Smooth muscle cell (in vitro differentiated cells): Measurements from ENCODE around the gene FSD2. TPM values are rescaled to one million over a fixed set of nuclear protein-coding genes. Genes with fewer than 3 reads are reported as not detected.

ENCODE experiments used
- DNase-seq: peaks from one replicate; lab custom pipeline; 2025; ENCODE audit not compliant: unreplicated experiment; lab: John Stamatoyannopoulos, UW
- H2AFZ ChIP-seq: fragments of 200-600 bp; sonication (generic); 2 replicates; pipeline ENCODE4 v1.6.0; 2016; ENCODE audit warnings: antibody characterized with exemption, low read depth, mild to moderate bottlenecking
- H3F3A ChIP-seq: fragments of 200-600 bp; sonication (generic); 2 replicates; pipeline ENCODE4 v1.6.0; 2017; ENCODE audit warnings: antibody characterized with exemption, low read depth
- H3K27ac ChIP-seq: fragments of 200-600 bp; sonication (generic); 2 replicates; pipeline ENCODE4 v1.5.1; 2016; ENCODE audit warnings: low read depth, mild to moderate bottlenecking
- H3K27me3 ChIP-seq: fragments of 200-600 bp; sonication (generic); 2 replicates; pipeline ENCODE4 v1.6.1; 2016; ENCODE audit warnings: low read depth, mild to moderate bottlenecking
- H3K36me3 ChIP-seq: fragments of 200-600 bp; sonication (generic); 2 replicates; pipeline ENCODE4 v1.5.1; 2016; ENCODE audit warnings: low read depth
- H3K4me1 ChIP-seq: fragments of 200-600 bp; sonication (generic); 2 replicates; pipeline ENCODE4 v1.5.1; 2016; ENCODE audit warnings: low read depth
- H3K4me2 ChIP-seq: fragments of 200-600 bp; sonication (generic); 2 replicates; pipeline ENCODE4 v1.6.0; 2016; ENCODE audit warnings: mild to moderate bottlenecking
- H3K4me3 ChIP-seq: fragments of 200-600 bp; sonication (generic); 2 replicates; pipeline ENCODE4 v1.5.1; 2016; ENCODE audit warnings: mild to moderate bottlenecking
- H3K79me2 ChIP-seq: fragments of 200-600 bp; sonication (generic); 2 replicates; pipeline ENCODE4 v1.6.0; 2016; ENCODE audit warnings: low read depth, mild to moderate bottlenecking
- H3K9ac ChIP-seq: fragments of 200-600 bp; sonication (generic); 2 replicates; pipeline ENCODE4 v1.6.0; 2016; ENCODE audit warnings: low read depth
- H3K9me3 ChIP-seq: fragments of 200-600 bp; sonication (generic); replicated peaks from 2 replicates; pipeline ENCODE4 v1.5.1; 2016; ENCODE audit warnings: low read depth
- H4K20me1 ChIP-seq: fragments of 200-600 bp; sonication (generic); 2 replicates; pipeline ENCODE4 v1.6.0; 2016; ENCODE audit warnings: low read depth
- CTCF ChIP-seq: fragments of 200-600 bp; sonication (generic); IDR thresholded peaks from 2 replicates; pipeline ENCODE4 v1.5.1; 2017; ENCODE audit warnings: borderline replicate concordance, mild to moderate bottlenecking, antibody characterized with exemption; ENCODE audit not compliant: insufficient read depth, poor library complexity, severe bottlenecking
- WGBS: methylation state at CpG from one replicate; pipeline ENCODE4 v1.1.7; 2016; ENCODE audit warnings: low lambda C conversion rate; 5-methylcytosine and 5-hydroxymethylcytosine counted together
- polyA plus RNA-seq: library from polyadenylated mRNA; unstranded; fragments of >200 nt; fragmentation: Nextera tagmentation; extraction: Ambion mirVana; gene quantifications from 2 replicates; pipeline ENCODE4 v1.2.1, GENCODE V29; 2016
- total RNA-seq: library from RNA; depleted of rRNA; stranded (reverse); fragments of >200 nt; gene quantifications from 2 replicates; pipeline ENCODE4 v1.2.3, GENCODE V29; 2014

Gene FSD2
- total and polyA plus RNA-seq, 2 experiments from 2014 or later = not detected

DNA sequence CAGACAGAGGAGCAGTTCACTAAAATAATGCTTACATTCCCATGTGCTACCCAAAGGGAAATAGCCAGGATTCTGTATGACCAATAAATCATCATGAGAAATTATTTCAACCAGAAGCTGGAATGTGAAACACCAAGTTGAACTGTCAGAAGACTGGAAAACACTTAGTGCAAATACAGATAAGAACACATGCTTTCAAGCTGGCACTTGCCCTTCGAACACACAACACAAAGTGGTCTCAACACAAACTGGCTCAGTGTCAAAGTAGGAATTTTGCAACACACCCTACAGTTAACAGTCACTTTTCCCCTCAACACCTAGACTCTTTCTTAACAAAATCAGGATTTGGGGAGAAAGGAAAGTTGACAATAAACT is 1.3 kb downstream of the FSD2 start:
- no peak for DNase-seq
- 60% methylated on average over 1 of the region's 1 CpG for WGBS
- H3K79me2 ChIP-seq = no peaks in the 10 kb centered on the region

GRCh38 chr15:82803793-82804574 is 1.9 kb downstream of the FSD2 start:
- no peaks in the 10 kb centered on the region for H3K9me3 ChIP-seq
- no peak for TF ChIP-seq CTCF
- H3K79me2 ChIP-seq = no peaks in the 10 kb centered on the region
- no peak overlapping the region for H3K4me2 ChIP-seq
- H3K36me3 ChIP-seq = no peaks in the 10 kb centered on the region
- H4K20me1 ChIP-seq = no peaks in the 10 kb centered on the region
- H2AFZ ChIP-seq = no peak overlapping the region
- no peaks in the 10 kb centered on the region for H3F3A ChIP-seq
- no peak overlapping the region for H3K27ac ChIP-seq
- no peak for DNase-seq
- 77% methylated on average over 2 of the region's 2 CpGs for WGBS
- no peaks in the 10 kb centered on the region for H3K4me1 ChIP-seq
- no peak overlapping the region for H3K9ac ChIP-seq
- H3K4me3 ChIP-seq = no peak overlapping the region
- H3K27me3 ChIP-seq = peaks cover 23% of the 10 kb centered on the region

More for the DNA sequence above, 1.3 kb downstream of the FSD2 start:
- no peaks in the 10 kb centered on the region for H3F3A ChIP-seq
- peaks cover 18% of the 10 kb centered on the region for H3K27me3 ChIP-seq
- H2AFZ ChIP-seq = no peak overlapping the region
- no peaks in the 10 kb centered on the region for H3K36me3 ChIP-seq
- H3K27ac ChIP-seq = no peak overlapping the region
- no peak for TF ChIP-seq CTCF
- no peak overlapping the region for H3K4me2 ChIP-seq
- H3K4me1 ChIP-seq = no peaks in the 10 kb centered on the region
- H3K9me3 ChIP-seq = no peaks in the 10 kb centered on the region
- no peak overlapping the region for H3K9ac ChIP-seq
- H3K4me3 ChIP-seq = no peak overlapping the region
- no peaks in the 10 kb centered on the region for H4K20me1 ChIP-seq

- H2AFZ ChIP-seq = no peak overlapping the region
- no peak overlapping the region for H3K4me2 ChIP-seq
- H4K20me1 ChIP-seq = no peaks in the 10 kb centered on the region
- H3K4me3 ChIP-seq = no peak overlapping the region
- H3K4me1 ChIP-seq = no peaks in the 10 kb centered on the region
- H3F3A ChIP-seq = no peaks in the 10 kb centered on the region
- H3K36me3 ChIP-seq = no peaks in the 10 kb centered on the region
- WGBS = 87% methylated on average over 1 of the region's 1 CpG
- no peak overlapping the region for H3K27ac ChIP-seq
- peaks cover 31% of the 10 kb centered on the region for H3K27me3 ChIP-seq
- no peaks in the 10 kb centered on the region for H3K9me3 ChIP-seq
- no peaks in the 10 kb centered on the region for H3K79me2 ChIP-seq
- H3K9ac ChIP-seq = no peak overlapping the region
- no peak for DNase-seq
- no peak for TF ChIP-seq CTCF
Measured at GRCh38 chr15:82802497-82802896, 3.4 kb downstream of the FSD2 start.
